CD4-positive, alpha-beta T cell treated with Interleukin-12 subunit alpha and Interleukin-12 subunit beta, for 1 hour (primary cell): ENCODE data around the gene DRICH1.
"Not testable (repeated sequence)": the region's sequence is repeated elsewhere in the genome, so short reads cannot be mapped to it uniquely, and the experiment has no call there.

Experiments used
- DNase-seq: peaks from one replicate; pipeline ENCODE4 v3.0.0-alpha.2; 2020

The DRICH1 gene

DNA sequence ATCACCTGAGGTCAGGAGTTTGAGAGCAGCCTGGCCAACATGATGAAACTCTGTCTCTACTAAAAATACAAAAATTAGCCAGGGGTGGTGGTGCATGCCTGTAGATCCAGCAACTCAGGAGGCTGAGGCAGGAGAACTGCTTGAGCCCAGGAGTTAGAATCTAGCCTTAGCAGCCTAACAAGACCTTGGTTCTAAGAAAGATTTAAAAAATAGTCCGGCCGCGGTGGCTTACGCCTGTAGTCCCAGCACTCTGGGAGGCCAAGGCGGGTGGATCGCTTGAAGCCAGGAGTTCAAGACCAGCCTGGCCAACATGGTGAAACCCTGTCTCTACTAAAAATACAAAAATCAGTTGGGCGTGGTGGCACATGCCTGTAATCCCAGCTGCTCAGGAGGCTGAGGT is 14.4 kb upstream of the DRICH1 start:
- not testable (repeated sequence) for DNase-seq

DNA sequence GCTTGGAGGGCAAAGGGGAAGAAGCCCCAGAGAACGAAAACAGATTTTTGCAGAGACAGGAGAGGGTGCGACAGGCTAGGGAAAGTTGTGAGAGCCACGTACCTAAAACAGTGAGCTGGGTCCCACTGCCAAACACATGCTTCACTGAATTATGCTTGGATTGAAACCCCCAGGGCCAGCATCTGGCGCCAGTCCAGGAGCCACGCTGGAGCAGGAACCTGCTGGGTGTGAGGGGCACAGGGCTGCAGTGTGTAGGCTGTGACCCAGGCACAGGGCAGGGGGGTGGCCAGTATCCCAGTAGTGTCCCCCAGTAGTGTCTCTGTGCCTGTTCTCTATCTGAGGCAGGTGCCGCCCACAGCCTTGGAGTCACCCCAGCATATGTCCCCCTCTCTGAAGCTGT is 8.1 kb upstream of the DRICH1 start:
- DNase-seq = not testable (repeated sequence)

- DNase-seq = no peak
These were observed 7.5 kb upstream of the DRICH1 start for GRCh38 chr22:23639661-23640060.

- no peak for DNase-seq
These were observed 6.5 kb upstream of the DRICH1 start for GRCh38 chr22:23638611-23639010.

- DNase-seq = not testable (repeated sequence)
These were observed 3.2 kb upstream of the DRICH1 start for GRCh38 chr22:23635291-23635690.

- DNase-seq = not testable (repeated sequence)
These were observed 3.9 kb downstream of the DRICH1 start for GRCh38 chr22:23628056-23628743.

- DNase-seq = peak; percentile 64
These were observed 4.6 kb downstream of the DRICH1 start for GRCh38 chr22:23627401-23628055.

- DNase-seq = no peak
These were observed 5.7 kb downstream of the DRICH1 start for GRCh38 chr22:23626286-23626975.

DNA sequence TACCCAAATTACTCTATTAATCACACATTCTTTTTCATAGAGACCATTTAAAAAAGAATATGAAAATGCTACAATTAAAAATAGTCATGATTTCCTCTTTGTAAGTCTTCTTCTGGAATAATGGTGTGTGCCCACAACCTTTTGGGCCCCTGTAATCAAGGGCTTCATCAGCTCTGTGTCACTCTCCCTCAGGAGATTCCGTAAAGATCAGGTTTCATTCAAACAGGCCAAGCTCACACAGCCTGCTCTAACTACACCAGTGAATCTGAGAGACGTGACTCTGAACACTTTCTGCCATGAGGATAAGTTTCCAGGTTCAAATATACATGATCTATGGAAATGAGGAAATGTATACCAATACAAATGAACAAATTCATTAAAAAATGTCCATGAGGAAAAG is 9.5 kb downstream of the DRICH1 start:
- DNase-seq = no peak

DNA sequence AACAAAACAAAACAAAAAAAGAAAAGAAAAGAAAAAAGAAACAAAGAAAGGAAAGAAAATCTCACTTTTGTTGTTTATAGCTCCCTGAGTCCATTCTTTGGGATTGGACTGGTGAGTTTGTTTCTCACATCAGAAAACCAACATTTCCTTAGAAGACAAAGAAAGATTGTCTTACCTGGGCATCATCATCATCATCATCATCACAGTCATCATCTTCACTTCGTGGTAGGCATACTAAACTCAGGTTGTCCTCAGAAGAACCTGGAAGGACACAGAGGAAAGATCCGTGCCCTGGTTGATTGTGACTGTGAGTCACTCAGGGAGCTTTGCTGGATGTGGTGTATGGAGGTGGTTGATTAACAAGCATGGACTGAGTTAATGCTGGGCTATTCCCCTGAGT is 10.2 kb downstream of the DRICH1 start:
- DNase-seq = not testable (repeated sequence)

DNA sequence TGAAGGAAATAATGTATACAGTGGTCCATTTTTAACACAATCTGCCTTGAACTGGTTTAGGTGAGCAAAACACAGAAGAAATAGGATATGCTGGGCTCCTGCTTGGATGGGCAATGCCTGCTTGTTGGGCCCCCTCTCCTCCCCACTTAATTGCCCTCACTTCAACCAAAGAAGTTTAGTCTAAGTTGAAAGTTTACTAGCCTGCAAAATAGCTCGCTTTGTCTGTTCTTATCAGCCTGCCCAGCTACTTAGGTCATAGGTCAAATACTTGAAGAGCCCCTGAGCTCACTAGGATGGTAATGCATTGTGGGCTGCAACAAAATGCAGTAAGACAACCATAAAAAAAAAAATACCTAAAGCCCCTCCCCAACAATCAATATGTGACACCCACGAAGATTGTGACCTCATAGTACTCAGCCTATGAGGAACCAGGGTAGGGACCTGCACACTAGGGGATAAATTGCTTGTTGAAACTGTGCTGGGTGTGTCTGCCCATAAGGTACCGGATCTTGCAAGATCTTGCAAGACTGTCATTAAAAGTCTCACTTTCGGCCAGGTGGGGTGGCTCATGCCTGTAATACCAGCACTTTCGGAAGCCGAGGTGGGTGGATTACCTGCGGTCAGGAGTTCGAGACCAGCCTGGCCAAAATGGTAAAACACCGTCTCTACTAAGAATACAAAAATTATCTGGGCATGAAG is 10.9 kb downstream of the DRICH1 start:
- no peak for DNase-seq

DNA sequence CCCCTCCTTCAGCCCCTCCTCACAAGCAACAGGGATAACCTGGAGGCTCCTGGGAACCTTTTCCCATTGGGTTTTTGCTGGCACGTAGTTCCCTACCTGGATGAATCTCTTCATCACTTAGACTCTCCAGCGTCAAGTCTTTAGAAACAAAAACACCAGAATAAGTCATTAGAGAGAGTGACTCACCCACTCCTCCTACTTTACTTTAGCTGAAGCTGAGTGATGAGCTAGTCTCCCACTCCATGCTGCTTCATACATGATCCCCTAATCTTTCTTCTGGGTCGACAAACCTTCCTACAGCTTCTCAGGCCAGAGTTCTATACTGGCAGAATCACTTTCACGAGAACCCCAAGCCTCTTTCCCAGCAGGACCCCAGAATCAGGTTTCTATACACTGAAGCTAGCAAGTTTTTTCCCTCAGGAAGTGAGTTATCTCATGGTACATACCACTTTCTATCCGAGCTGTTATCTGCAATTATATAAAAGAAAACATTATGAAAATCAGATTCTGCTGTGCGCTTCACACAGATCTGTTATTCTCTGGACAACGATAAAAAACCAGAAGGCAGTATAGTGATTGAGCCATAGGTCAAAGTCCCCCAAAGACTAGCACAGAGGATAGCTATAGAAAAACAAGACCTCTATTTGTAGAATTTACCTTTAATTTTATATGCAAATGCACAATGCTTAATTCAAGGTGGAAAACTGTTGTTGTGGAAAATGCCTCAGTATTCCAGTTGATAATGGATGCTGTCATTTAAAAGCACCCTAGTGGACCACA is 18.7 kb downstream of the DRICH1 start:
- DNase-seq = no peak

DNA sequence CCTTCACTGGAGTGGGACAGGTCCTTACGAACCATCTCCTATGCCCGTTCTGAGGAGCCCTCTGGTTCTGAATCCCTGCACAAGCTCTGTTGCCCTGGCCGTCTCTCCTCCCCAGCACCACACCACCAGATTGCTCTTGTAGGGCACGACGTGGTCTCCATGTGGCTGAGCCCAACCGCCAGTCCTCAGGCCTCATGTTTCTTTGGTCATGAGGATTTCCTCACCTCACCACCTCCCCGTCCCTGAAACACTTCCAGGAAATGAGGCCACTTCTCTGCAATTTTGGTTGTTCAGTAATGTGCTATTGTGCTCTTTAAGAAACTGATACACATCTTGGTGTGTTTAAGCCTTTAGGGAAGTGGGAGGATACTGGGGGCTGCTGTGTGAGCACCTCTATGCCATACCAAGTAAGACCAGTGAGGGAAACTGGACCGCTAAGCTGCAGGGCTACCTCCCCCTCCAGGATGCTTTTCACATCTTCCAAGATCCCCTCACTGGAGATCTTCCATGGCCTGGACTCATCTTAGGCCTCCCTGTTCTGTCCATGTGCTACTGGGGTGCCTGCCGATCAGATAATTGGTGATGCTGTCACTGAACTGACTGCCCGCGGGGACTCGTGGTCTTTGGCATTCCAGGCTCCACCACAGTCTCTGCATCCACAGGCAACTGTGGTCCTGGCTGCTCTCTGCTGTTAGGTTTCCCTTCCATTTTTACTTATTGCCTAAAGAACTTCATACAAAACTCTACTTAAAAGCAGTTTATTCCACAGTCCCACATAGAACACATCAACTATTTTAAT is 21.9 kb downstream of the DRICH1 start:
- DNase-seq = no peak

DNA sequence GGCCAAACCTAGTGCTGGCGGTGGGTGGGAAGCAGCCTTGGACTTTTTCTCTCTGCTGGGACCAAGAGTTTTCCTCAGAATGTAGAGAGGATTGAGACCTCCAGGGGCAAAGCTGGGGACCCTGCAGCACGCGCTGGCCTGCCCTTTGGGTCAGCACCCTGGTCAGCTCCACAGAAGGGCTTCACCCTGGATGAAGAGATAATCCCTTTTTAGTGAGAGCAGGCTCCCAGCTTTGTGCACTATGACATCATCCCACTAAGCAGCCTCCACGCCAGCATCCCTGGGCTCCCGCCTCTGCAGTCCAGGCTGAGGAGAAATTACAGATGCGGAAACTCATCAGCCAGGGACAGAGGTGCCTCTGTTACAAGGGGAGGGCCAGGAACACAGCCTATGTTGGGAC is 23.5 kb downstream of the DRICH1 start:
- DNase-seq = no peak

GRCh38 chr22:23606204-23607131 is 25.7 kb downstream of the DRICH1 start:
- no peak for DNase-seq

- DNase-seq = no peak
These were observed 27.0 kb downstream of the DRICH1 start for GRCh38 chr22:23604939-23605712.

DNA sequence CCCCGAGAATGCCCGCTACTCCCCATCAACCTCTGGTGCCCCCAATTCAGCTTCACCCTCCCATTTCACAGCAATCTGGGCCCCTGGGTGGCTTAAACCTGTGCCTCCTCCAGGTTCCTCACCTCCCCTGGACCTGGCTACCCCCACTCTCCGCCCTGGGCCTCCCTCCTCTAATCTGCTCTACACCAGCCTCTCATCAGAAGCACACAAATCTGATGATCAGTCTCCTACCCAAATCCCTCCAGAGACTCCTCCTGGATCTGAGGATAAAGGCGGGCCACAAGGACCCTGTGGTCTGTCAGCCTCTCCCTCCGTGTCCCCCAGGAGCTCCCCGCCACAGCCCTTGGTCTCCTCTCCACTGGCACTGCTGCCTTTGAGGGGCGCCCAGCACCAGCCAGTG is 28.9 kb downstream of the DRICH1 start:
- DNase-seq = no peak

GRCh38 chr22:23598805-23599518 is 33.2 kb downstream of the DRICH1 start:
- no peak for DNase-seq
